Tibial nerve (tissue), 4 donors: ENCODE data around the gene CEP170.

ENCODE experiments used
- CTCF ChIP-seq, 5 experiments: fragments of 200-600 bp in 3 of 5; fragments of 450-650 bp in 2 of 5; sonication (generic) in 3 of 5; IDR thresholded peaks; one replicate each; pipeline ENCODE4 v1.5.1; 2016 to 2019; ENCODE audit warnings: antibody characterized with exemption in 5 of 5, mild to moderate bottlenecking in 3 of 5, moderate library complexity in 2 of 5
- EP300 ChIP-seq, 2 donors: sonication (generic); formaldehyde crosslinking; IDR thresholded peaks; one replicate each; pipeline ENCODE4 v1.6.1; 2017; ENCODE audit warnings: antibody characterized with exemption in 2 of 2, mild to moderate bottlenecking in 1 of 2
- POLR2A ChIP-seq, 2 donors: fragments of 450-650 bp; IDR thresholded peaks; one replicate each; pipeline ENCODE4 v1.6.1; 2017; ENCODE audit warnings: antibody characterized with exemption in 2 of 2, mild to moderate bottlenecking in 2 of 2, moderate library complexity in 2 of 2

GRCh38 chr1:243261390-243261789, 6.3 kb upstream of the CEP170 start:
- TF ChIP-seq POLR2A (IDR thresholded peaks at IDR 0.05) (no peak), CTCF (IDR thresholded peaks at IDR 0.05) (no peak), EP300 (IDR thresholded peaks at IDR 0.05) (no peak)
